Muscle of leg (tissue), 11 donors: ENCODE data around the gene TAS1R3. TPM values are rescaled to one million over a fixed set of nuclear protein-coding genes. Genes with fewer than 3 reads are reported as not detected.

Experiments
- DNase-seq: peaks from one replicate; pipeline ENCODE4 v3.0.0; 2013
- H3K27ac ChIP-seq: one replicate; pipeline ENCODE4 v1.5.1; 2013; ENCODE audit warnings: mild to moderate bottlenecking, low read length, control low read depth
- H3K27me3 ChIP-seq: one replicate; pipeline ENCODE4 v1.6.1; 2013; ENCODE audit warnings: low read length; ENCODE audit not compliant: control insufficient read depth, insufficient read depth
- H3K36me3 ChIP-seq: one replicate; pipeline ENCODE4 v1.6.1; 2013; ENCODE audit warnings: low read length; ENCODE audit not compliant: control insufficient read depth, insufficient read depth
- H3K4me1 ChIP-seq: one replicate; pipeline ENCODE4 v1.6.1; 2013; ENCODE audit warnings: low read length; ENCODE audit not compliant: control insufficient read depth, insufficient read depth
- H3K4me3 ChIP-seq: one replicate; pipeline ENCODE4 v1.5.1; 2013; ENCODE audit warnings: low read length, control low read depth
- H3K9me3 ChIP-seq: replicated peaks from 2 replicates; pipeline ENCODE4 v1.6.1; 2013; ENCODE audit warnings: low read depth, low read length; ENCODE audit not compliant: control insufficient read depth
- WGBS: methylation state at CpG from one replicate; pipeline ENCODE4 v1.1.5; 2013; ENCODE audit warnings: missing lambda C conversion rate; ENCODE audit not compliant: insufficient coverage; 5-methylcytosine and 5-hydroxymethylcytosine counted together
- polyA plus RNA-seq, 8 donors: library from polyadenylated mRNA; unstranded; fragments of 120-200 nt; gene quantifications; one replicate each; pipeline versions ENCODE4 v1.2.1 to v1.2.3, GENCODE V29; 2013; ENCODE audit warnings: inconsistent platforms in 1 of 8, low replicate concordance in 1 of 8; ENCODE audit not compliant: insufficient read length in 8 of 8, insufficient read depth in 1 of 8
- total RNA-seq: library from RNA; stranded (reverse); fragments of 120-200 nt; gene quantifications from one replicate; pipeline ENCODE4 v1.2.4, GENCODE V29; 2013

TAS1R3 gene
- total and polyA plus RNA-seq, 9 donors, result 0.96 to 3.8 (median 2.4) TPM

DNA sequence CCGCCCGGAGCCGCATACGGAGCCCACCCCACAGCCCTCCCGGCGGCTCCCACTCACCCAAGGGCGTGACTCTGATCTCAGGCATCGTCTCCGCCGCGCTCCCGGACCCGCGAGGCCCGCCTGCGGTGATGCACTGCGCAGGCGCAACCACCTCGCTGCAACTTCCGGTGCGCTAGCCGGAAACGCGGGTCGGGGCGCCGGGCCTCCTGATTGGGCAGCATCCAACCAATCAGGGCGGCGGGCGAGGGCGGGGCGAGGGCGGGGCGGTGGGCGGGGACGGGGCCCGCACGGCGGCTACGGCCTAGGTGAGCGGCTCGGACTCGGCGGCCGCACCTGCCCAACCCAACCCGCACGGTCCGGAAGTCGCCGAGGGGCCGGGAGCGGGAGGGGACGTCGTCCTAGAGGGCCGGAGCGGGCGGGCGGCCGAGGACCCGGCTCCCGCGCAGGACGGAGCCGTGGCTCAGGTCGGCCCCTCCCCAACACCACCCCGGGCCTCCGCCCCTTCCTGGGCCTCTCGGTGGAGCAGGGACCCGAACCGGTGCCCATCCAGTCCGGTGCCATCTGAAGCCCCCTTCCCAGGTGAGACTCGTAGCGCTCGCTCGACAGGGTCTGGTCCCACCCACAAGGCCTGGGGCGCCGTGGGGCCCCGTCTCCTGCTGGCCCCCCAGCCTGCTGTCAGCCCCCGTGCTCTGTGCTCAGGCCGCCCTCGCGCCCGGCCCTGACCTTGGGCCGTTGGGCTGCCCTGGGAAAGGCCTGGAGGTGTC is 6.4 kb upstream of the TAS1R3 start, which contains the start of the genes CPTP and INTS11:
TSS of gene CPTP (plus strand) at position 279 of the 764 bp plus-strand sequence. CDS start 2,109 bp downstream, outside the sequence.
TSS of gene INTS11 (minus strand) at position 137 of the 764 bp plus-strand sequence. CDS start at position 85, 52 bp downstream.
- H3K9me3 ChIP-seq, result no peaks in the 10 kb centered on the region
- peak within 1 kb of the TSS; percentile 59 for H3K27ac ChIP-seq
- H3K27me3 ChIP-seq, result no peaks in the 10 kb centered on the region
- WGBS, result under 1% methylated on average over 82 of the region's 84 CpGs
- peaks cover 25% of the 10 kb centered on the region for H3K4me1 ChIP-seq
- DNase-seq, result peak; percentile 95
- peak within 1 kb of the TSS; percentile 86 for H3K4me3 ChIP-seq
- H3K36me3 ChIP-seq, result peaks cover 52% of the 10 kb centered on the region

GRCh38 chr1:1325288-1326074 is 5.6 kb upstream of the TAS1R3 start:
- no peak for DNase-seq
- H3K36me3 ChIP-seq, result peaks cover 44% of the 10 kb centered on the region
- H3K27ac ChIP-seq, result no peak overlapping the region
- no peaks in the 10 kb centered on the region for H3K9me3 ChIP-seq
- 62% methylated on average over 15 of the region's 16 CpGs for whole genome bisulfite sequencing
- H3K4me3 ChIP-seq, result peak overlapping the region; percentile 86
- peaks cover 28% of the 10 kb centered on the region for H3K4me1 ChIP-seq
- no peaks in the 10 kb centered on the region for H3K27me3 ChIP-seq

- H3K4me3 ChIP-seq, result no peak overlapping the region
- no peaks in the 10 kb centered on the region for H3K9me3 ChIP-seq
- DNase-seq, result no peak
- peaks cover 35% of the 10 kb centered on the region for H3K4me1 ChIP-seq
- H3K27me3 ChIP-seq, result no peaks in the 10 kb centered on the region
- H3K27ac ChIP-seq, result no peak overlapping the region
- H3K36me3 ChIP-seq, result peaks cover 39% of the 10 kb centered on the region
- WGBS, result 75% methylated on average over 8 of the region's 8 CpGs
Measured at GRCh38 chr1:1326075-1326605, 4.9 kb upstream of the TAS1R3 start.

GRCh38 chr1:1327291-1327690 is 3.8 kb upstream of the TAS1R3 start:
- Histone ChIP-seq H3K27me3 (no peaks in the 10 kb centered on the region), H3K4me1 (peaks cover 41% of the 10 kb centered on the region), H3K4me3 (no peak overlapping the region), H3K36me3 (peaks cover 29% of the 10 kb centered on the region), H3K9me3 (no peaks in the 10 kb centered on the region), H3K27ac (no peak overlapping the region)
- WGBS, result 90% methylated on average over 40 of the region's 40 CpGs
- no peak for DNase-seq

DNA sequence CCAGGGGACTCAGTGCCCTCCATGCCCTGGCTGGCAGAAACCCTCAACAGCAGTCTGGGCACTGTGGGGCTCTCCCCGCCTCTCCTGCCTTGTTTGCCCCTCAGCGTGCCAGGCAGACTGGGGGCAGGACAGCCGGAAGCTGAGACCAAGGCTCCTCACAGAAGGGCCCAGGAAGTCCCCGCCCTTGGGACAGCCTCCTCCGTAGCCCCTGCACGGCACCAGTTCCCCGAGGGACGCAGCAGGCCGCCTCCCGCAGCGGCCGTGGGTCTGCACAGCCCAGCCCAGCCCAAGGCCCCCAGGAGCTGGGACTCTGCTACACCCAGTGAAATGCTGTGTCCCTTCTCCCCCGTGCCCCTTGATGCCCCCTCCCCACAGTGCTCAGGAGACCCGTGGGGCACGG is 2.8 kb upstream of the TAS1R3 start:
- 79% methylated on average over 13 of the region's 15 CpGs for WGBS
- H3K4me1 ChIP-seq, result peaks cover 35% of the 10 kb centered on the region
- H3K36me3 ChIP-seq, result peaks cover 29% of the 10 kb centered on the region

DNA sequence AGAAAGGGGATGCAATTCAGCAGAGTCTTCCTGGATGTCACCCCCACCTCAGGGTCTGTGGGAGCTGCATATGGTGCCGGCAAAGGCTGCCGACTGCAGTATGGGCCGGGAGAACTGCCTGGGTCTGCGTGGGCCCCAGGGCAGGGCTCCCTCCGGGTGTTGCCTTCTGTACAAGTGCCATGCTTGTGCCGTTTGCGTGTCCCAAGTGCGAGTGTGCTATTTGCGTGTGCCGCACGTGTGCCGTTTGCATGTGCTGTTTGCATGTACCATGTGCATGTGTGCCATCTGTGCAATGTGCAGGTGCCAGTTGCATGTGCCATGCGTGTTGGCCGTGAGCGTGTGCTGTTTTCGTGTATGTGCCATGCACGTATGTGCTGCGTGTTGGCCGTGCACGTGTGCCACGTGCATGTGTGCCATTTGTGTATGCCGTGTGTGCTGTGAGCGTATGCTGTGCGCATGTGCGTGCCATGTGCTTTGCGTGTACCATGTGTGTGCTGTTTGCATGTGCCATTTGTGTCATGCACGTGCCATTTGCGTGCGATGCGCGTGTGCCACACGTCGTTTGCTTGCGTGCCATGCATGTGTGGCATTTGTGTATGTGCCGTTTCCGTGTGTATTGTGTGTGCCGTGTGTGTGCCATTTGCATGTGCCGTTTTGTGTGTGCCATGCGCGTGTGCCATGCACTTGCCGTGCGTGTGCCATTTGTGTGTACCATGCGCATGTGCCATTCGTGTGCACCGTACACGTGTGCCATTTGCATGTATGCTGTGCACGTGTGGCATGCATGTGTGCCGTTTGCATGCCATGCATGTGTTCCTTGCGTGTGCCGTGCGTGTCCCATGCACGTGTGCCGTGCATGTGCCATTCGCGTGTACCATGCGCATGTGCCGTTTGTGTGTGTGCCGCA is 1.5 kb upstream of the TAS1R3 start:
- no peaks in the 10 kb centered on the region for H3K27me3 ChIP-seq
- H3K36me3 ChIP-seq, result peaks cover 29% of the 10 kb centered on the region
- H3K4me1 ChIP-seq, result peaks cover 31% of the 10 kb centered on the region
- no peak overlapping the region for H3K27ac ChIP-seq
- no peaks in the 10 kb centered on the region for H3K9me3 ChIP-seq
- no peak overlapping the region for H3K4me3 ChIP-seq
- DNase-seq, result no peak
- WGBS, result 90% methylated on average over 58 of the region's 58 CpGs

More for the DNA sequence above, 2.8 kb upstream of the TAS1R3 start:
- Histone ChIP-seq H3K4me3 (no peak overlapping the region), H3K27me3 (no peaks in the 10 kb centered on the region), H3K27ac (no peak overlapping the region), H3K9me3 (no peaks in the 10 kb centered on the region)
- DNase-seq, result no peak

- DNase-seq, result no peak
- 58% methylated on average over 12 of the region's 15 CpGs for WGBS
- Histone ChIP-seq H3K4me1 (peaks cover 25% of the 10 kb centered on the region), H3K36me3 (peaks cover 33% of the 10 kb centered on the region), H3K27ac (peak overlapping the region; percentile 35), H3K9me3 (no peaks in the 10 kb centered on the region), H3K27me3 (no peaks in the 10 kb centered on the region), H3K4me3 (no peak overlapping the region)
Measured at GRCh38 chr1:1330366-1331067, 563 bp upstream of the TAS1R3 start.

GRCh38 chr1:1332031-1332755 is 1.1 kb downstream of the TAS1R3 start:
- Histone ChIP-seq H3K27ac (no peak overlapping the region), H3K9me3 (no peaks in the 10 kb centered on the region), H3K27me3 (no peaks in the 10 kb centered on the region), H3K36me3 (peaks cover 29% of the 10 kb centered on the region), H3K4me1 (peaks cover 16% of the 10 kb centered on the region), H3K4me3 (no peak overlapping the region)
- DNase-seq, result no peak
- WGBS, result 78% methylated on average over 54 of the region's 57 CpGs
